Glomerular visceral epithelial cell (primary cell): Measurements from ENCODE around the gene TBXAS1.

Experiments used
- DNase-seq: peaks from one replicate; pipeline ENCODE4 v3.0.0-alpha.2; 2016; ENCODE audit errors: extremely low spot score

Gene TBXAS1

GRCh38 chr7:139829025-139829774 is at the start of gene TBXAS1:
TSS of gene TBXAS1 (plus strand) at chr7:139829264. CDS start at chr7:139829391, 127 bp downstream.
- DNase-seq = peak; percentile 70

GRCh38 chr7:139782932-139783331 is 46.1 kb upstream of the TBXAS1 start:
- no peak for DNase-seq

GRCh38 chr7:139783647-139784385 is 45.2 kb upstream of the TBXAS1 start:
- DNase-seq = no peak

GRCh38 chr7:139784648-139785047 is 44.4 kb upstream of the TBXAS1 start:
- DNase-seq = no peak

- DNase-seq = no peak
These were observed 37.7 kb upstream of the TBXAS1 start for GRCh38 chr7:139791316-139791715.

GRCh38 chr7:139797607-139798006 is 31.5 kb upstream of the TBXAS1 start:
- no peak for DNase-seq

GRCh38 chr7:139798221-139798620 is 30.8 kb upstream of the TBXAS1 start:
- DNase-seq = no peak

GRCh38 chr7:139798892-139799291 is 30.2 kb upstream of the TBXAS1 start:
- DNase-seq = no peak

- no peak for DNase-seq
These were observed 29.5 kb upstream of the TBXAS1 start for GRCh38 chr7:139799586-139799985.

GRCh38 chr7:139804571-139804970 is 24.5 kb upstream of the TBXAS1 start:
- no peak for DNase-seq

GRCh38 chr7:139807009-139807408 is 22.1 kb upstream of the TBXAS1 start:
- no peak for DNase-seq

GRCh38 chr7:139808427-139808826 is 20.6 kb upstream of the TBXAS1 start:
- DNase-seq = no peak

GRCh38 chr7:139808846-139809442 is 20.1 kb upstream of the TBXAS1 start:
- DNase-seq = no peak

- no peak for DNase-seq
These were observed 18.0 kb upstream of the TBXAS1 start for GRCh38 chr7:139811066-139811465.

GRCh38 chr7:139813151-139813550 is 15.9 kb upstream of the TBXAS1 start:
- DNase-seq = no peak

- DNase-seq = no peak
These were observed 15.4 kb upstream of the TBXAS1 start for GRCh38 chr7:139813689-139814088.

GRCh38 chr7:139817249-139817648 is 11.8 kb upstream of the TBXAS1 start:
- DNase-seq = no peak

- DNase-seq = no peak
These were observed 9.0 kb upstream of the TBXAS1 start for GRCh38 chr7:139820089-139820488.

- no peak for DNase-seq
These were observed 7.5 kb upstream of the TBXAS1 start for GRCh38 chr7:139821349-139822105.

GRCh38 chr7:139822855-139823254 is 6.2 kb upstream of the TBXAS1 start:
- no peak for DNase-seq

GRCh38 chr7:139823959-139824521 is 5.0 kb upstream of the TBXAS1 start:
- DNase-seq = no peak
